Large intestine (tissue), 3 donors: ENCODE results near the gene RINL. TPM values are rescaled to one million over a fixed set of nuclear protein-coding genes. Genes with fewer than 3 reads are reported as not detected.
"Not testable (repeated sequence)": the region's sequence is repeated elsewhere in the genome, so short reads cannot be mapped to it uniquely, and the experiment has no call there.

Experiments used
- DNase-seq, 2 donors: peaks; one replicate each; pipeline versions ENCODE4 v3.0.0 to v3.0.0-alpha.2; 2013
- H3K27ac ChIP-seq: one replicate; pipeline ENCODE4 v1.5.1; 2013; ENCODE audit warnings: low read length
- H3K27me3 ChIP-seq: 2 replicates; pipeline ENCODE4 v1.6.1; 2013; ENCODE audit warnings: low read length; ENCODE audit not compliant: control insufficient read depth, insufficient read depth
- H3K36me3 ChIP-seq: 2 replicates; pipeline ENCODE4 v1.6.1; 2013; ENCODE audit warnings: low read length; ENCODE audit not compliant: control insufficient read depth, insufficient read depth
- H3K4me1 ChIP-seq: one replicate; pipeline ENCODE4 v1.6.1; 2013; ENCODE audit warnings: low read length; ENCODE audit not compliant: control insufficient read depth, insufficient read depth
- H3K4me3 ChIP-seq: one replicate; pipeline ENCODE4 v1.5.1; 2013; ENCODE audit warnings: low read length
- H3K9me3 ChIP-seq: one replicate; pipeline ENCODE4 v1.6.1; 2013; ENCODE audit warnings: mild to moderate bottlenecking, low read depth, low read length, moderate library complexity; ENCODE audit not compliant: control insufficient read depth
- WGBS: methylation state at CpG from one replicate; pipeline ENCODE4 v1.1.5; 2013; ENCODE audit warnings: low lambda C conversion rate; ENCODE audit not compliant: insufficient coverage; 5-methylcytosine and 5-hydroxymethylcytosine counted together
- polyA plus RNA-seq: library from polyadenylated mRNA; unstranded; fragments of 120-200 nt; gene quantifications from one replicate; pipeline ENCODE4 v1.2.1, GENCODE V29; 2013

The RINL gene
- polyA plus RNA-seq, 1 donor = 31.8 TPM

DNA sequence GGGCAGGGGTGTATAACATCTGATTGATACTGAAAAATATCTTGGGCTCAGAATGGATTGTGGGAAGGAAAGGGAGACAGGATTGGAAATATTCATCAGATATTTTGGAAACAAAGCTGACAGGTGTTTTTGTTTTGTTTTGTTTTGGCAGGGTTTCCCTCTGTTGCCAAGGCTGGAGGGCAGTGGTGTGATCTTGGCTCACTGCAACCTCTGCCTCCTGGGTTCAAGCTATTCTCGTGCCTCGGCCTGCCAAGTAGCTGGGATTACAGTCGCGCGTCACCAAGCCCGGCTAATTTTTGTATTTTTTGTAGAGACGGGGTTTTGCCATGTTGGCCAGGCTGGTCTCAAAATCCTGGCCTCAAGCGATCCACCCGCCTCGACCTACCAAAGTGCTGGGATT is 4.7 kb downstream of the RINL start:
- H3K4me3 ChIP-seq, H3K9me3 ChIP-seq, DNase-seq, H3K27ac ChIP-seq, H3K27me3 ChIP-seq, H3K36me3 ChIP-seq: not testable (repeated sequence)
- H3K4me1 ChIP-seq = peaks cover 32% of the 10 kb centered on the region
- no CpG with 5 or more reads among the region's 10 CpGs for WGBS

DNA sequence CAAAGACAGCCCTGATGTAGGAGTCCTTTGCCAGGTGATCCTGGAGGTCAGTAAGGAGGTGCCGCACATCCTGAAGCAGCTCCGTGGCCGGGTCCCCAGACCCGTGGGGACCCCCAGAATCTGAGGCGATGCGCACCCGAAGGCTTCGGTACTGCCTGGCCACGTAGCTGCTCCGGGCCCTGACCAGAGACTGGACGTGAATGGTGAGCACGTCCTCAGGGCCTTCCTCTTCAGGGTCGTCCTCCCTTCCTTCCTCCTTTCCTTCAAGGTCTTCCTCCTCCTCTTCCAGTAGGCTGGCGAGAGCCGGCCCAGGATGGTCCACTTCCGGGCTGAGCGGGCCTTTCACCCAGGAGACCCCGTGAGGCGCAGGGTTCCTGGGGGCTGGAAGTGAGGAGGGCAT is 7.5 kb downstream of the RINL start:
- H3K9me3 ChIP-seq = no peaks in the 10 kb centered on the region
- peaks cover 12% of the 10 kb centered on the region for H3K4me1 ChIP-seq
- H3K27me3 ChIP-seq = no peaks in the 10 kb centered on the region
- no peak overlapping the region for H3K4me3 ChIP-seq
- H3K36me3 ChIP-seq = peaks cover 3% of the 10 kb centered on the region
- WGBS = no CpG with 5 or more reads among the region's 19 CpGs
- no peak overlapping the region for H3K27ac ChIP-seq
- no peak for DNase-seq

DNA sequence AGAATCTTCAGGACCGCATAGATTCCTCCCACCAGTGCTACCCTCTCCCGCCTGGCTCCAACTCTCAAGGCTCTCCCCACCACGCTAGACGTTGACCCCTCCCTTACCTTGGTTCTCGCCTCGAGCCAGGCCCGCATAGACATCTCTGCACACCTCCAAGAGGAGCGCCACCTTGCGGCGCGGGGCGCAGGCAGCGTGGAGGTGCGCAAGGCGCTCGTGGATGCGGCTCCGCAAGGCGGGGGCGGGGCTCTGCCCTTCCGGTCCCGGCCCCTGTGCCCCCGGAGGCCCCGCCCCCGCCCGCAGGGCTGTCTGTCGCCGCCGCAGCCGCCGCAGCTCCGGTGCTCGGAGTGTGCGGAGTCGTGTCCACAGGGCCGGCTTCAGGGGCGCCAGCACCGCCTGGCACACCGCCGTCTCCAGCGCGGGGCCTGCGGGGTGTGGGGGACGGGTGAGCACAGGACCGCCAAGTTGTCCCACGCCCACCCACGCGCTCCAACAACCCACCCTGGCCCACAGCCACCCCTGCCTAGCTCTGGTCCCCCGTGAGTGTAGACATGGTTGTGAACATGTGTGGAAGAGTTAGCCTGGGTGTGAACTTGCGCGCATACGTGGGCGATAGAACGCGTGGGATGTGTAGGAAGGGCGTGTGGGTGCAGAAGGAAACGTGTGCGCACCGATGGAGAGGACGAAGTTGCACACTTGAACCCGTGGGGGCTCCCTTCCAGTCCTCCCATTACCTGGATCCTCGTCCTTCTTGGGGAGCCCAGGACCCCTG is 8.1 kb downstream of the RINL start:
- Histone ChIP-seq H3K4me3 (peak overlapping the region; percentile 44), H3K27me3 (no peaks in the 10 kb centered on the region), H3K9me3 (no peaks in the 10 kb centered on the region), H3K36me3 (peaks cover 3% of the 10 kb centered on the region), H3K4me1 (peaks cover 12% of the 10 kb centered on the region), H3K27ac (no peak overlapping the region)
- peak; percentile 89 to 93 for DNase-seq
- WGBS = no CpG with 5 or more reads among the region's 62 CpGs

DNA sequence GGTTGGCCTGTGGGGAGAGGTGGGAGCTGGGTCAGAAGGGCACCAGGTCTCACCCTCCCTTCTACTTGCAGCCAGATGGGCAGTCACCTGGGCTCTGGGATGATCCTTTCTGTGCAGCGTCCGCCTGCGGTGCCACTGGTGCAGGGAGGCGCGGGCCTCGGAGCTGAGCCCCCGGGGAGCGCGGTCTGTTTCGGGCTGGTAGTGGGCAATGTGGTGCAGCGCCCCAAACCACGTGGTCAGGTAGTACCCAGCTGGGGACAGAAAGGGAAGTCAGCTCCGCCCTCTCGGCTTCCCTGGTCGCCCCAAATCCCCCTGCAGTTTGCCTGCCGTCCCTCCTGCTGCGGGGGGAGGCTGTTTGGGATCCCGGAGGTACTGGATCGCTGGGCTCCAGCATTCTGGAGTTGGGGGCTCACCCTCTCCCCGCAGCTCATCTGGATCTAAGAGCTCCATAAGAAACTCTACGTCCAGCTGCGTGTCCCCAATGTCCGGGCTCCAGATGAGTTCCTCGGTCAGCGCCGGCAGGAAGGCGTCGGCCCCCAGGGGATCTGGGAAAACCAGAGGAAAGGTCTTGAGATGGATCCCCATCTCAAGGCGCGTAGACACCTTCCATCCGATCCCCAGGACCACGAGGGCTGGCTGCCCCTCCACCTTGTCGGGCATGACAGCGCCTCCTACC is 8.8 kb downstream of the RINL start:
- Histone ChIP-seq H3K9me3 (no peaks in the 10 kb centered on the region), H3K27ac (no peak overlapping the region), H3K36me3 (peaks cover 3% of the 10 kb centered on the region), H3K27me3 (no peaks in the 10 kb centered on the region), H3K4me3 (peak overlapping the region; percentile 40), H3K4me1 (peaks cover 12% of the 10 kb centered on the region)
- no CpG with 5 or more reads among the region's 34 CpGs for WGBS
- DNase-seq = no peak

DNA sequence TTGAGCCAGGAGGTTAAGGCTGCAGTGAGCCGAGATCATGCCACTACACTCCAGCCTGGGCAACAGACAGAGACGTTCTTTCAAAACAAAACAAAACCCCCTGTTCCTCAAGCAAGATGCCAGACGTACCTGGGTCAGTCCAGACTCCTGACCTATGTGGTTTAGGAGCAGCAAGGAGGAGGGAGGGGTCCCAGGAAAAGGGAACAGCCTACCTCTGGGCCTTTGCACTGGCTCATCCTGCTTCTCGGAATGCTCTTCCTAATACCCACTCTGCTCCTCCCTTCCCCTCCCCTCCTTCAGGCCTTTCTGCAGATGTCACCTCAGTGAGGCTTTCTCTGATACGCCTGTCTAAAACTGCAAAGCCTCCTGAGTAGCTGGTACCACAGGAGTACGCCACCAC is 9.5 kb downstream of the RINL start:
- Histone ChIP-seq H3K4me3 (no peak overlapping the region), H3K27me3 (no peaks in the 10 kb centered on the region), H3K4me1 (peaks cover 12% of the 10 kb centered on the region), H3K36me3 (peaks cover 3% of the 10 kb centered on the region), H3K9me3 (no peaks in the 10 kb centered on the region), H3K27ac (no peak overlapping the region)
- WGBS = 100% methylated on average over 1 of the region's 6 CpGs
- DNase-seq = no peak

DNA sequence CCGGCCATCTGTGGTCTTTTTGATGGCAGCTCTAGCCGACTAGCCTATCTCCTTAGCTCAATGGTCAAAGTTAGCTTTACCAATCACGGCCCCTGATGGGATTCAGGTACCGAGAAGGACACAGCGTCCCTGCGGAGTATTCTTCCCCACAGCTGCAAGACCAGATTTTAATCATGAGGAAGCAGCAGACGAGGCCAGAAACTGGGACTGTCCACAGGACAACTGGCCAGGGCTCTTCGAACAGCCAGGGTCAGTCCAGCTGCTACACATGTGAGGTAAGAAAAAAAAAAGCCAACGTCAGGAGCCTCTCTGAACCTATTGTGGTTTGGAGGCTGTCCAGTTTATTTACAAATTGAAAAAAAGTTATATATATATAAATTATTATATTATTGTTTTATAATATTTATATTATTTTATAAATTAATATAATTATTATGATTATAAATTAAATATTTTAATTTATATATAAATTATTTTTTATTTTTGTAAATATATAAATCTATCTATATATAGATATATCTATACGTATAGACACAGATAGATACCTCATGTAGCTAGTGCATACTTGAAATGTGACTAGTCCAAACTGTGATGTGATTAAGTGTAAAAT is 10.8 kb downstream of the RINL start:
- WGBS = 92% methylated on average over 2 of the region's 10 CpGs
- no peak for DNase-seq
- H3K9me3 ChIP-seq = no peaks in the 10 kb centered on the region
- peaks cover 18% of the 10 kb centered on the region for H3K4me1 ChIP-seq
- no peak overlapping the region for H3K27ac ChIP-seq
- H3K27me3 ChIP-seq = no peaks in the 10 kb centered on the region
- no peak overlapping the region for H3K4me3 ChIP-seq
- H3K36me3 ChIP-seq = peaks cover 3% of the 10 kb centered on the region

DNA sequence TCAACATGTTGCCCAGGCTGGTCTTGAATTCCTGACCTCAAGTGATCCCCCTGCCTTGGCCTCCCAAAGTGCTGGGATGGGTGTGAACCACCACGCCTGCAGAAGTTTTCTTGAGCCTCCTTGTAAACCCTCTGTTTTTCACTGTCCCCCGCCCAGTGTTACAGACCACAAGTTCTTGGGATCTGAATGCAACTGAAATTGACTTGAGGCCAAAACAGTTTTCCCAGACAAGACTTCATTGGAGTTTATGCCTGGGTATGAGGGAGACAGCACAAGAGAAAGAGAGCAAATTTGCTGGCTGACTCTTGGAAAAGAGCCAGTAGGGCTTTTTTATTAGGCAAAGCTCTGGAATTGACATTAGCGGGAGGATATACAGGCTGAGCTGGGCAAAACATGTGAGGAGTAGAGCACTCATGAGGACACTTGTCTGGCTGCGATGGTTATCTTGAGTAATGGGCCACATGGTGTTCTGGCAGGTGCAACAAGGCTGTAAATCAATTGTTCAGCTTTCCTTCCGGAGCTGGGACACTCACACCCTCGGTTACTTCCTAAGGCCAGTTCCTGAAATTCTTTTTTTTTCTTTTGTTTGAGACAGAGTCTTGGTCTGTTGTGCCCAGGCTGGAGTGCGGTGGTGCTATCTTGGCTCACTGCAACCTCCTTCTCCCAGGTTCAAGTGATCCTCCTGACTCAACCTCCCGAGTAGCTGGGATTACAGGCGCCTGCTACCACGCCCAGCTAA is 15.6 kb downstream of the RINL start:
- no peaks in the 10 kb centered on the region for H3K9me3 ChIP-seq
- H3K27ac ChIP-seq = peak overlapping the region; percentile 32
- H3K4me3 ChIP-seq = no peak overlapping the region
- 0% methylated on average over 2 of the region's 10 CpGs for WGBS
- no peaks in the 10 kb centered on the region for H3K27me3 ChIP-seq
- H3K4me1 ChIP-seq = peaks cover 19% of the 10 kb centered on the region
- H3K36me3 ChIP-seq = no peaks in the 10 kb centered on the region
- peak; percentile 53 to 76 for DNase-seq

DNA sequence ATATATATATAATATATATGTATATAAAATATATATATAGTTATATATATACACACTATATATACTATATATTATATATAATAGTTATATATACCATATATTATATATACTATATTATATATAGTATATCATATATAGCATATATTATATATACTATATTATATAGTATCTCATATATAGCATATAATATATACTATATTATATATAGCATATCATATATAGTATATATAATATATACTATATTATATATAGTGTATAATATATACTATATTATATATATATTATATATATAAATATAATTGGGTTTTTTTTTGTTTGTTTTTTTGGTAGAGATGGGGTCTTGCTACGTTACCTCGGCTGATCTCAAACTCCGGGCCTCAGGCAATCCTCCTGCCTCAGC is 16.7 kb downstream of the RINL start:
- H3K27me3 ChIP-seq = no peaks in the 10 kb centered on the region

DNA sequence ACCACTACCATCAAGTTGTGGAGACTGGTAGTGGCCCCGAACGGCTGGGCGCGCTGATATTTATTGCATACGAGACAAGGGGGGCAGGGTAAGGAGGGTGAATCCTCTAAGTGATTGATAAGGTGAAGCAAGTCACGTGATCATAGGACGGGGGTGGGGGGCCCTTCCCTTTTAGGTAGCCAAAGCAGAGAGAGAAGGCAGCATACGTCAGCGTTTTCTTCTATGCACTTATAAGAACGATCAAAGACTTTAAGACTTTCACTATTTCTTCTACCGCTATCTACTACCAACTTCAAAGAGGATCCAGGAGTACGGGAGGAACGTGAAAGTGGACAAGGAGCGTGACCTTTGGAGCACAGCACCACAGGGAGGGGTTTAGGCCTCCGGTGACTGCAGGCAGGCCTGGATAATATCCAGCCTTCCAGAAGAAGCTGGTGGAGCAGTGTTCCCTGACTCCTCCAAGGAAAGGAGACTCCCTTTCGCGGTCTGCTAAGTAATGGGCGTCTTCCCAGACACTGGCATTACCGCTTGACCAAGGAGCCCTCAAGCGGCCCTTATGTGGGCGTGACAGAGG is 18.4 kb downstream of the RINL start:
- Histone ChIP-seq H3K4me1 (peaks cover 26% of the 10 kb centered on the region), H3K27ac (peak overlapping the region; percentile 16)
- H3K4me3 ChIP-seq, H3K9me3 ChIP-seq, H3K27me3 ChIP-seq, H3K36me3 ChIP-seq: not testable (repeated sequence)
- no CpG with 5 or more reads among the region's 21 CpGs for WGBS
- DNase-seq = peak; percentile 77 to 86

More for the DNA sequence above, 16.7 kb downstream of the RINL start:
- no peak for DNase-seq
- H3K4me3 ChIP-seq = no peak overlapping the region
- peaks cover 26% of the 10 kb centered on the region for H3K4me1 ChIP-seq
- no peaks in the 10 kb centered on the region for H3K36me3 ChIP-seq
- H3K27ac ChIP-seq = no peak overlapping the region
- peaks cover 2% of the 10 kb centered on the region for H3K9me3 ChIP-seq
- WGBS = 100% methylated on average over 3 of the region's 3 CpGs

DNA sequence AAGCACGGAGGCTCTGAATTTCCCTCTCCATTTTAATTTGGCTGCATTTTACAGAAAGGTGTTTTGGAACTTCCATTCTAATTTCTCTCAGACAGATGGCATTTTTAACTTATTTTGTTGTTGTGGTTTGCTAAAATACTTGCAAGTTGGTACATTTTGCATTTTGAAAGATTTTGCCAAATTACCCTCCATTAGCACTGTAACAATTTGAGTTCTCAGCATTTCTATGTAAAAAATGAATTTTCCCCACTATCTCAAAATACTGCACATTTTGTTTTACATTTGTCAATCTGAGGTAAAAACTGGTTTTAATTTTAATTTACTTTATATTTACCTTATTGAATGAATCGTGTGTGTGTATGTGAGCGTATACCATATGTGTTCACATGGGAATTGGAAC is 21.3 kb downstream of the RINL start:
- no peak overlapping the region for H3K4me3 ChIP-seq
- H3K27ac ChIP-seq = peak overlapping the region; percentile 30
- no peak for DNase-seq
- H3K9me3 ChIP-seq = peaks cover 10% of the 10 kb centered on the region
- H3K4me1 ChIP-seq = peaks cover 24% of the 10 kb centered on the region
- H3K27me3 ChIP-seq = no peaks in the 10 kb centered on the region
- no peaks in the 10 kb centered on the region for H3K36me3 ChIP-seq
- WGBS = 94% methylated on average over 3 of the region's 3 CpGs
